ENCODE results near the gene USP12. TPM values are rescaled to one million over a fixed set of nuclear protein-coding genes. Genes with fewer than 3 reads are reported as not detected.
A peak's percentile ranks its signal among the peaks of the same experiment; 100 is the strongest.
"Not testable (repeated sequence)": the region's sequence is repeated elsewhere in the genome, so short reads cannot be mapped to it uniquely, and the experiment has no call there.

The USP12 gene, protein sequence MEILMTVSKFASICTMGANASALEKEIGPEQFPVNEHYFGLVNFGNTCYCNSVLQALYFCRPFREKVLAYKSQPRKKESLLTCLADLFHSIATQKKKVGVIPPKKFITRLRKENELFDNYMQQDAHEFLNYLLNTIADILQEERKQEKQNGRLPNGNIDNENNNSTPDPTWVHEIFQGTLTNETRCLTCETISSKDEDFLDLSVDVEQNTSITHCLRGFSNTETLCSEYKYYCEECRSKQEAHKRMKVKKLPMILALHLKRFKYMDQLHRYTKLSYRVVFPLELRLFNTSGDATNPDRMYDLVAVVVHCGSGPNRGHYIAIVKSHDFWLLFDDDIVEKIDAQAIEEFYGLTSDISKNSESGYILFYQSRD
- 10 to 100 TPM; 16.6 to 19.3 (median 18.4) TPM for total RNA-seq
- polyA plus RNA-seq: 5.4 TPM
- long read RNA-seq, donor 1, full-length matches to known transcripts: 19 of 28 reads
- long read RNA-seq, donor 1, partial matches to known transcripts: 5 of 28 reads
- long read RNA-seq, donor 1, other reads (novel, unspliced or antisense): 4 of 28 reads
- long read RNA-seq, donor 2, full-length matches to known transcripts: 5 of 7 reads
- long read RNA-seq, donor 2, partial matches to known transcripts: 0 of 7 reads
- long read RNA-seq, donor 2, other reads (novel, unspliced or antisense): 2 of 7 reads
- long read RNA-seq, donor 3, full-length matches to known transcripts: 1 of 18 reads
- long read RNA-seq, donor 3, partial matches to known transcripts: 16 of 18 reads
- long read RNA-seq, donor 3, other reads (novel, unspliced or antisense): 1 of 18 reads
- long read RNA-seq, donor 4, full-length matches to known transcripts: 9 of 10 reads
- long read RNA-seq, donor 4, partial matches to known transcripts: 1 of 10 reads
- long read RNA-seq, donor 4, other reads (novel, unspliced or antisense): 0 of 10 reads

DNA sequence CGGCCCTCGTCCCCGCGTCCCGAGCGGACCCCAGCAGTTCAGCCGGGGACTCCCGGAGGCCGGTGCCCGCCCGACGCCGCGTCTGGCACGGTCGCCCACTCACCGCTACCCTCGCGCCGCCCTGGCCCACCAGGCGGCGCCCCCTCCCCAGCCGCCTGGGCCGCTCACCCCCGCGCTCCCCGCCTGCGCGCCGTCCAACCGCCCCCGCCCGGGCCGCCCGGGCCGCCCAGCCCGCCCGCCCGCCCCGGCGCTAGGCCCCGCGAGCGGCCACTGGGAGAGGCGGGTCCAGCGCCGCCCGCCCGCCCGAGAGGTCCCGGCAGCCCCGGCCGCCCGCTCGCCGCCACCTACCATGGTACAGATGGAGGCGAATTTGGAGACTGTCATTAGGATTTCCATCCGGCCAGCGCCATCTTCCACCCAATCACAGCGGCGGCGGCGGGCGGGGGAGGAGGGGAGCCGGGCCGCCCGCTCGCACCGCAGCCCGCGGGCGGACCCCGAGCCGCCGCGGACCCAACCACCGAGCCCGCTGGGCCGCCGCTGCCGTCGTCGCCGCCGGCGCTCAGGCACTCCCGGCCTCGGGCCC, at the start of gene USP12:
Gene USP12 (minus strand): TSS at position 568 of the 583 bp plus-strand sequence. CDS start 172 bp downstream, at position 396.
- intact Hi-C loops (cut with DNase I): loop anchor here in 2 of 4 donors (5.0 to 10.0 kb wide), 3 partner anchors 73 to 187 kb away; partner anchors contain the start of gene RPL21 (in 1 of the 2)
- H3K4me3 ChIP-seq (ENCODE audit: low read length): peak within 1 kb of the TSS; percentile 93
- no peaks in the 10 kb centered on the region for H3K27me3 ChIP-seq (ENCODE audit: control insufficient read depth, insufficient read depth)
- peak within 1 kb of the TSS; percentile 85 for H3K27ac ChIP-seq (ENCODE audit: low read length)
- ATAC-seq (peak; percentile 1 to 3), DNase-seq (peak in 1 of 3 donors; percentile 79)
- no peaks in the 10 kb centered on the region for H3K9me3 ChIP-seq (ENCODE audit: control insufficient read depth, low read length)
- WGBS: under 1% methylated on average over 86 of the region's 88 CpGs
- H3K4me1 ChIP-seq (ENCODE audit: control insufficient read depth, insufficient read depth, low read length): peaks cover 6% of the 10 kb centered on the region

DNA sequence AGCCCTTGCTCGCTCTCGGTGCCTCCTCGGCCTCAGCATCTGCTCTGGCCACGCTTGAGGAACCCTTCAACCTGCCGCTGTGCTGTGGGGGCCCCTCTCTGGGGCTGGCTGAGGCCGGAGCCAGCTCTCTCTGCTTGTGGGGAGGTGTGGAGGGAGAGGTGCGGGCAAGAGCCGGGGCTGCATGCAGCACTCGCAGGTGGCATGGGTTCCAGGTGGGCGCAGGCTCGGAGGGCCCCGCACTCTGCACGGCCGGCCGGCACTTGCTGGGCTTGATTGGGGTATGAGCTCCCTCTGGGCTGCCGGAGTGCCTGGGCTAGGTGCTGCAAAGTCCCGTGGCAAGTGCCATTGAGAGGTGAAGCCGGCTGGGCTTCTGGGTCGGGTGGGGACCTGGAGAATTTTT, 48.0 kb upstream of the USP12 start:
- WGBS: 88% methylated on average over 19 of the region's 19 CpGs
- ATAC-seq (no peak), DNase-seq (no peak)
- no peak overlapping the region for H3K27ac ChIP-seq (ENCODE audit: low read length)
- H3K27me3 ChIP-seq (ENCODE audit: control insufficient read depth, insufficient read depth): no peaks in the 10 kb centered on the region
- no peaks in the 10 kb centered on the region for H3K9me3 ChIP-seq (ENCODE audit: control insufficient read depth, low read length)
- H3K4me3 ChIP-seq (ENCODE audit: low read length): no peak overlapping the region
- intact Hi-C loops (cut with DNase I): no loop called here
- no peaks in the 10 kb centered on the region for H3K4me1 ChIP-seq (ENCODE audit: control insufficient read depth, insufficient read depth, low read length)

DNA sequence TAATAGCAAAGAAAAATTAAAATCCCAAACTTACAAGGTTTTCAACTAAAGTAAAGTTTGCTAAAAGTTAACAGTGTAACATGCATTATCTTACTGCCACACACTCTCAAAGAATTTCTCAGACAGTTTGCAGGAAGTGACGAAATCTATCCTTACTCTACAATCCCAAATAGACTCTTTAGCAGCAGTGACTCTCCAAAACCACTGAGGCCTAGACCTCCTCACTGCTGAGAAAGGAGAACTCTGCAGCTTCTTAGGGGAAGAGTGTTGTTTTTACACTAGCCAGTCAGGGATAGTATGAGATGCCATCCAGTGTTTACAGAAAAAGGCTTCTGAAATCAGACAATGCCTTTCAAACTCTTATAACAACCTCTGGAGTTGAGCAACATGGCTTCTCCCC, 47.2 kb upstream of the USP12 start:
- H3K4me1 ChIP-seq (ENCODE audit: control insufficient read depth, insufficient read depth, low read length); H3K4me3 ChIP-seq (ENCODE audit: low read length); H3K27ac ChIP-seq (ENCODE audit: low read length); intact Hi-C loops (cut with DNase I); H3K9me3 ChIP-seq (ENCODE audit: control insufficient read depth, low read length); DNase-seq; H3K27me3 ChIP-seq (ENCODE audit: control insufficient read depth, insufficient read depth); ATAC-seq: not testable (repeated sequence)
- WGBS: 54% methylated on average over 1 of the region's 1 CpG

DNA sequence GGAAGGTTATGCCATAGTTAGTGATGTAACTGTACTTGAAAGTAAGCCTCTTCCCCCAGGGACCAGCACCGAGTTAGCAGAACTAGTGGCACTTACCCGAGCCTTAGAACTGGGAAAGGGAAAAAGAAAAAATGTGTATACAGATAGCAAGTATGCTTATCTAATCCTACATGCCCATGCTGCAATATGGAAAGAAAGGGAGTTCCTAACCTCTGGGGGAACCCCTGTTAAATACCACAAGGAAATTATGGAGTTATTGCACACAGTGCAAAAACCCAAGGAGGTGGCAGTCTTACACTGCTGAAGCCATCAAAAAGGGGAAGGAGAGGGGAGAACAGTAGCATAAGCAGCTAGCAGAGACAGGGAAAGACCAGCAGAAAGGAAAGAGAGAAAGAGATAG, 46.2 kb upstream of the USP12 start:
- 55% methylated on average over 2 of the region's 2 CpGs for WGBS
- H3K4me3 ChIP-seq (ENCODE audit: low read length); ATAC-seq; intact Hi-C loops (cut with DNase I); DNase-seq; H3K4me1 ChIP-seq (ENCODE audit: control insufficient read depth, insufficient read depth, low read length); H3K9me3 ChIP-seq (ENCODE audit: control insufficient read depth, low read length); H3K27me3 ChIP-seq (ENCODE audit: control insufficient read depth, insufficient read depth); H3K27ac ChIP-seq (ENCODE audit: low read length): not testable (repeated sequence)

DNA sequence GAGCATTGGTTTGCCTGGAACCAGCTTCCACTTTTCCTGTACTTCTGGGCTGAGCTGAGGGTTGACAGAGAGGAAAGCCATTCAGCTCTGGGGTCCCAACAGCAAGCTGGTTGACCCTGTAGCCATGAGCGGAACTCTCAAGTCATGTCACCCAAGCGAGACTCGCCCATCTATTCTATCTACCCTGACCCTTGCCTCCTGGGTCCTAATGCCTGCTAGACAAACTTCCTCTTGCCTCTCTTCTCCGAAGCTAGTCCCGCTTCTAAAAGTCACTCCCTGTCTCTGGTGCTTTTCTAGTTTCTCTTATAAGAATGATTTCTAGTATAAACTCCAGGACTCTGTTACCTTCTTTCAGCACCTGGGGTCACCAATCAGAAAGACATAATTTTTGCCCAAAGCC, 41.8 kb upstream of the USP12 start:
- intact Hi-C loops (cut with DNase I); DNase-seq: not testable (repeated sequence)
- 90% methylated on average over 5 of the region's 5 CpGs for WGBS

DNA sequence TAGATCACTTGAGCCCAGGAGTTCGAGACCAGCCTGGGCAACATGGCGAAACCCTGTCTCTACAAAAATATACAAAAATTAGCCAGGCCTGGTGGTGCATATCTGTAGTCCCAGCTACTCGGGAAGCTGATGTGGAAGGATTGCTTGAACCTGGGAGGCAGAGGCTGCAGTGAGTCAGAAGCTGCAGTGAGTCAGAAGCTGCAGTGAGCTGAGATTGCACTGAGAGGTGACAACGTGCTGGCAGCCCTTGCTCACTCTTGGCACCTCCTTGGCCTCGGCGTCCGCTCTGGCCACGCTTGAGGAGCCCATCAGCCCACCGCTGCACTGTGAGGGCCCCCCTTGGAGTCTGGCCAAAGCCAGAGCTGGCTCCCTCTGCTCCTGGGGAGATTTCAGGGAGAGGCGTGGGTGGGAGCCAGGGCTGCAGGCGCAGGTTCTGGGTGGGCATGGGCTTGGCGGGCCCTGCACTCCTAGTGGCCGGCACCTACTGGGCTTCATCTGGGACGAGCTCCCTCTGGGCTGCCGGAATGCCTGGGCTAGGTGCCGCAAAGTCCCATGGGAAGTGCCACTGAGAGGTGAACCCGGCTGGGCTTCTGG, 40.3 kb upstream of the USP12 start:
- intact Hi-C loops (cut with DNase I): no loop called here
- ATAC-seq (no peak), DNase-seq (no peak)
- no peak overlapping the region for H3K27ac ChIP-seq (ENCODE audit: low read length)
- H3K4me1 ChIP-seq (ENCODE audit: control insufficient read depth, insufficient read depth, low read length): no peaks in the 10 kb centered on the region
- no peaks in the 10 kb centered on the region for H3K27me3 ChIP-seq (ENCODE audit: control insufficient read depth, insufficient read depth)
- WGBS: 84% methylated on average over 17 of the region's 17 CpGs
- no peaks in the 10 kb centered on the region for H3K9me3 ChIP-seq (ENCODE audit: control insufficient read depth, low read length)
- no peak overlapping the region for H3K4me3 ChIP-seq (ENCODE audit: low read length)

More for the DNA sequence above, 41.8 kb upstream of the USP12 start:
- H3K4me1 ChIP-seq (ENCODE audit: control insufficient read depth, insufficient read depth, low read length); H3K9me3 ChIP-seq (ENCODE audit: control insufficient read depth, low read length); H3K27ac ChIP-seq (ENCODE audit: low read length); H3K4me3 ChIP-seq (ENCODE audit: low read length); H3K27me3 ChIP-seq (ENCODE audit: control insufficient read depth, insufficient read depth); ATAC-seq: not testable (repeated sequence)

DNA sequence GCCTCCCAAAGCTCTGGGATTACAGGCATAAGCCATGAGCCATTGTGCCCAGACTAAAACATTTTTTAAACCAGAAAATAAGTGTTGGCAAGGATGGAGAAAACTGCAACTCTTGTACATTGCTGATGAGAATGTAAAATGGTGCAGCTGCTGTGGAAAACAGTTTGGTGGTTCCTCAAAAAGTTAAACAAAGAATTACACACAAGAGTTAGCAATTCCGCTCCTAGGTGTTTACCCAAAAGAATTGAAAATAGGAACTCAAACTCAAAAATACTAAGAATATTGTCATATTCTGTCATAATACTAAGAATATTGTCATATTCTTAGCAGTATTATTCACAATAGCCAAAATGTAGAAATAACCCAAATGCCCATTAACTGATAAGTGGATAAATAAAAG, 39.7 kb upstream of the USP12 start:
- DNase-seq (no peak), ATAC-seq (no peak)
- H3K9me3 ChIP-seq (ENCODE audit: control insufficient read depth, low read length): no peaks in the 10 kb centered on the region
- intact Hi-C loops (cut with DNase I): no loop called here
- WGBS: 95% methylated on average over 1 of the region's 1 CpG
- H3K4me1 ChIP-seq (ENCODE audit: control insufficient read depth, insufficient read depth, low read length): no peaks in the 10 kb centered on the region
- no peaks in the 10 kb centered on the region for H3K27me3 ChIP-seq (ENCODE audit: control insufficient read depth, insufficient read depth)
- H3K4me3 ChIP-seq (ENCODE audit: low read length): no peak overlapping the region
- no peak overlapping the region for H3K27ac ChIP-seq (ENCODE audit: low read length)

DNA sequence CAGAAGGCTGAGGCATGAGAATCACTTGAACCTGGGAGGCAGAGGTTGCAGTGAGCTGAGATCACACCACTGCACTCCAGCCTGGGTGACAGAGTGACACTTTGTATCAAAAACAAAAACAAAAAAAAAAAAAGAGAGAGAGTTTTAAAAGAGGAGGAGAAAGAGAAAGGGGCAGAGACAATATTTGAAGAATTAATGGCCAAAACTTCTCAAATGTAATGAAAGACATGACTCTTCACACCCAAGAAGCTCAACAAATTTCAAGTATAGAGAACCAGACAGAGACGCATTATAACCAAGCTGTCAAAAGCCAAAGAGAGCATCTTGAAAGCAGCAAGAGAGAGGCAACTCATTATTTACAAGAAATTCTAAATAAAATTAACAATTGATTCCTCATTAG, 36.9 kb upstream of the USP12 start:
- Histone ChIP-seq H3K27me3 (ENCODE audit: control insufficient read depth, insufficient read depth) (no peaks in the 10 kb centered on the region), H3K4me3 (ENCODE audit: low read length) (no peak overlapping the region)
- intact Hi-C loops (cut with DNase I): loop anchor here in 1 of 4 donors (10.0 kb wide), 1 partner anchor 224 kb away; no protein-coding TSS in a partner anchor

DNA sequence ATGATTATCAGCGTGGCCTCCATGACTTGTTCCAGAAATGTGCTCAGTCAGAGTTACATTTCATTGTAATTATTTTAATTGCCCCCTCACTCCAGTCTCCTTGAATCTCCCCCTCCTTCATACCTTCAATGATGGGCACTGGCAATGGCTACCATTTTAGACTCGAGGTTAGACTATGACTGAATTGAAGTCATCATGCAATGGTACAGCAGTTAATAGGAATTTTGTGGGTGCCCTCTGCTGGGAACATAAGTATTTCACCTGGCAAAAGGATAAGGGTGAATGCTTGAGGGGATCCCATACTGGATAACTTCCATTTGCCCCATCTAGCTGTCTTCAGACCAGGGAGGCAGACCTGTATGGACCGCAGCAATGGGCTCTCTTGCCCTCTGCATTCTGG, 32.2 kb upstream of the USP12 start:
- no peak overlapping the region for H3K4me3 ChIP-seq (ENCODE audit: low read length)

More for the DNA sequence above, 36.9 kb upstream of the USP12 start:
- Histone ChIP-seq H3K27ac (ENCODE audit: low read length) (no peak overlapping the region), H3K4me1 (ENCODE audit: control insufficient read depth, insufficient read depth, low read length) (no peaks in the 10 kb centered on the region), H3K9me3 (ENCODE audit: control insufficient read depth, low read length) (no peaks in the 10 kb centered on the region)
- no peak for DNase-seq
- ATAC-seq: no peak
- WGBS: 95% methylated on average over 1 of the region's 1 CpG

DNA sequence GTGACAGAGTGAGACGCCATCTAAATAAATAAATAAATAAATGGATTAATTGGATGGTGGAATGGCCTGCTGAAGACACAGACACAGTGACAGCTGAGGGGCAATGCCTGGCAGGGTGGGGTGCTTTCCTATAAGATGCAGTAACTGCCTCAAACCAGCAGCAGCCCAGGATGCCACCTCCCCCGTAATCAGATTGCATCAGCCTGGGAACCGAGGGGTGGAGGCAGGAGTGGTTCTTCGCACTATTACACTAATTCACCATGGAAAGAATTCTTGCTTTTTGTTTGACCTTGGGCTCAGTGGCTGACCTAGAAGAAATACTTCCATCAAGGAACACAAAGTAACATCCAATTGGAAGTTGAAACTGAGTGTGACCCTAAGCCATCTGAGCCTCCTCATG, 31.6 kb upstream of the USP12 start:
- WGBS: 85% methylated on average over 4 of the region's 4 CpGs

More for the DNA sequence above, 32.2 kb upstream of the USP12 start:
- H3K9me3 ChIP-seq (ENCODE audit: control insufficient read depth, low read length): no peaks in the 10 kb centered on the region
- H3K27me3 ChIP-seq (ENCODE audit: control insufficient read depth, insufficient read depth): no peaks in the 10 kb centered on the region
- H3K4me1 ChIP-seq (ENCODE audit: control insufficient read depth, insufficient read depth, low read length): no peaks in the 10 kb centered on the region
- 78% methylated on average over 3 of the region's 3 CpGs for WGBS
- DNase-seq (no peak), ATAC-seq (peak; percentile 47 to 49)
- H3K27ac ChIP-seq (ENCODE audit: low read length): no peak overlapping the region
- intact Hi-C loops (cut with DNase I): loop anchor here in 1 of 4 donors (10.0 kb wide), 1 partner anchor 219 kb away; no protein-coding TSS in a partner anchor

More for the DNA sequence above, 31.6 kb upstream of the USP12 start:
- ATAC-seq (no peak), DNase-seq (no peak)
- no peaks in the 10 kb centered on the region for H3K27me3 ChIP-seq (ENCODE audit: control insufficient read depth, insufficient read depth)
- no peaks in the 10 kb centered on the region for H3K9me3 ChIP-seq (ENCODE audit: control insufficient read depth, low read length)
- no peak overlapping the region for H3K27ac ChIP-seq (ENCODE audit: low read length)
- H3K4me3 ChIP-seq (ENCODE audit: low read length): no peak overlapping the region
- intact Hi-C loops (cut with DNase I): loop anchor here in 1 of 4 donors (10.0 kb wide), 1 partner anchor 218 kb away; no protein-coding TSS in a partner anchor
- H3K4me1 ChIP-seq (ENCODE audit: control insufficient read depth, insufficient read depth, low read length): no peaks in the 10 kb centered on the region
